HG03457 (cell line): ENCODE measurements around the gene AHDC1.

Experiments used
- ATAC-seq: cut with Tn5 transposase; IDR thresholded peaks from one replicate; pipeline ENCODE4 v1.9.1; 2021; ENCODE audit warnings: moderate number of reproducible peaks; ENCODE audit not compliant: unreplicated experiment

The AHDC1 gene

GRCh38 chr1:27599605-27600497 lies 4.1 kb downstream of the AHDC1 start:
- no peak for ATAC-seq

GRCh38 chr1:27598902-27599528 lies 4.9 kb downstream of the AHDC1 start:
- no peak for ATAC-seq

GRCh38 chr1:27598295-27598687 lies 5.7 kb downstream of the AHDC1 start:
- ATAC-seq = no peak

- ATAC-seq = no peak
These were observed 6.2 kb downstream of the AHDC1 start for GRCh38 chr1:27597516-27598294.

- ATAC-seq = no peak
These were observed 7.0 kb downstream of the AHDC1 start for GRCh38 chr1:27596986-27597385.

- no peak for ATAC-seq
These were observed 7.7 kb downstream of the AHDC1 start for GRCh38 chr1:27596261-27596660.

GRCh38 chr1:27595597-27595996 lies 8.3 kb downstream of the AHDC1 start:
- no peak for ATAC-seq

- no peak for ATAC-seq
These were observed 9.1 kb downstream of the AHDC1 start for GRCh38 chr1:27594564-27595510.

GRCh38 chr1:27593678-27594563 lies 10.0 kb downstream of the AHDC1 start:
- no peak for ATAC-seq

- no peak for ATAC-seq
These were observed 10.8 kb downstream of the AHDC1 start for GRCh38 chr1:27592931-27593677.

- ATAC-seq = no peak
These were observed 11.6 kb downstream of the AHDC1 start for GRCh38 chr1:27592232-27592930.

- ATAC-seq = no peak
These were observed 12.3 kb downstream of the AHDC1 start for GRCh38 chr1:27591622-27592021.

GRCh38 chr1:27590917-27591508 lies 12.9 kb downstream of the AHDC1 start:
- no peak for ATAC-seq

GRCh38 chr1:27589841-27590426 lies 14.0 kb downstream of the AHDC1 start:
- ATAC-seq = no peak

GRCh38 chr1:27589441-27589840 lies 14.5 kb downstream of the AHDC1 start:
- ATAC-seq = no peak

GRCh38 chr1:27588256-27589232 lies 15.4 kb downstream of the AHDC1 start:
- no peak for ATAC-seq
